Mesenteric fat pad (tissue), 1 donor: Measurements from ENCODE around the gene CMTR1. TPM values are rescaled to one million over a fixed set of nuclear protein-coding genes. Genes with fewer than 3 reads are reported as not detected.
"Not testable (repeated sequence)": the region's sequence is repeated elsewhere in the genome, so short reads cannot be mapped to it uniquely, and the experiment has no call there.

Source experiments
- DNase-seq: peaks from one replicate; pipeline ENCODE4 v3.0.0-alpha.2; 2020; ENCODE audit warnings: low spot score
- total RNA-seq: library from RNA; stranded (reverse); fragmentation: NEBNext Ultra II Directional; extraction: Animal tissue kit (Norgen Biotek cat#: 25700); gene quantifications from one replicate; pipeline ENCODE4 v1.2.1, GENCODE V29; 2021
- donor health status: DM: yes; HTN: yes; CAD: no.

CMTR1 gene
- total RNA-seq, 1 donor from 2014 or later = 28.5 TPM

GRCh38 chr6:37490536-37491170 lies 57.6 kb downstream of the CMTR1 start:
- DNase-seq = no peak

GRCh38 chr6:37491171-37491829 lies 58.3 kb downstream of the CMTR1 start:
- DNase-seq = no peak

- DNase-seq = no peak
Measured at GRCh38 chr6:37491830-37492208, 58.8 kb downstream of the CMTR1 start.

GRCh38 chr6:37492236-37492972 lies 59.4 kb downstream of the CMTR1 start:
- DNase-seq = no peak

- DNase-seq = no peak
Measured at GRCh38 chr6:37492991-37493660, 60.1 kb downstream of the CMTR1 start.

GRCh38 chr6:37493661-37493995 lies 60.6 kb downstream of the CMTR1 start:
- no peak for DNase-seq

GRCh38 chr6:37495244-37495934 lies 62.4 kb downstream of the CMTR1 start:
- no peak for DNase-seq

- DNase-seq = no peak
Measured at GRCh38 chr6:37496951-37497885, 64.2 kb downstream of the CMTR1 start.

GRCh38 chr6:37499433-37500293 lies 66.6 kb downstream of the CMTR1 start, which contains the start of gene CCDC167:
Gene CCDC167 (minus strand): TSS chr6:37499893. CDS start chr6:37499863, 30 bp downstream.
- DNase-seq = peak; percentile 96

GRCh38 chr6:37500294-37500608 lies 67.2 kb downstream of the CMTR1 start:
- DNase-seq = no peak

GRCh38 chr6:37500904-37501303 lies 67.9 kb downstream of the CMTR1 start:
- DNase-seq = not testable (repeated sequence)

GRCh38 chr6:37501632-37502491 lies 68.8 kb downstream of the CMTR1 start:
- DNase-seq = no peak

- no peak for DNase-seq
Measured at GRCh38 chr6:37502703-37503291, 69.8 kb downstream of the CMTR1 start.

GRCh38 chr6:37503309-37503965 lies 70.4 kb downstream of the CMTR1 start:
- no peak for DNase-seq

GRCh38 chr6:37504024-37504423 lies 71.0 kb downstream of the CMTR1 start:
- no peak for DNase-seq

- DNase-seq = no peak
Measured at GRCh38 chr6:37506479-37506878, 73.5 kb downstream of the CMTR1 start.

- DNase-seq = no peak
Measured at GRCh38 chr6:37507077-37507476, 74.1 kb downstream of the CMTR1 start.
